Adipose tissue (tissue), 3 donors: ENCODE results near the gene FZD7. TPM values are rescaled to one million over a fixed set of nuclear protein-coding genes. Genes with fewer than 3 reads are reported as not detected.

Source experiments
- polyA plus RNA-seq, 3 donors: library from polyadenylated mRNA; stranded (reverse); fragments of 200-250 nt; gene quantifications; one replicate each; pipeline ENCODE4 v1.2.3, GENCODE V29; 2013
- donor health status: healthy with polysubstance abuse.
- donor health status: Bipolar disorder and iron deficiency.
- donor health status: healthy.

FZD7 gene
- polyA plus RNA-seq, 3 donors, result 1.6 to 5.2 (median 3.7) TPM

Other genes with a start within 250 kb of the FZD7 start
- 1 to 10 TPM in 1 of 3 donors, under 1 TPM in 2; 0.30 to 4.9 (median 0.58) TPM for gene CDK15, start 227.3 kb upstream of the FZD7 start, polyA plus RNA-seq
- under 1 TPM in 2 of 3 donors, not detected in 1; 0.01 to 0.11 TPM for gene KIAA2012, start 39.4 kb downstream of the FZD7 start, polyA plus RNA-seq
- gene SUMO1, start 204.7 kb downstream of the FZD7 start, polyA plus RNA-seq, result 100 to 1,000 TPM in 1 of 3 donors, 10 to 100 TPM in 2; 27.4 to 120 (median 54.8) TPM
- gene NOP58, start 231.9 kb downstream of the FZD7 start, polyA plus RNA-seq, result 10 to 100 TPM; 29.3 to 56.9 (median 46.3) TPM